ENCODE measurements around the gene BCL11A.
A peak's percentile ranks its signal among the peaks of the same experiment; 100 is the strongest.

BCL11A gene

GRCh38 chr2:60539140-60539539 lies 14.3 kb downstream of the BCL11A start:
- Histone ChIP-seq H3K4me2 (ENCODE audit: low read depth, low read length, poor library complexity, severe bottlenecking) (peak overlapping the region; percentile 29), H3K36me3 (ENCODE audit: low read length) (peaks cover 42% of the 10 kb centered on the region), H3K9ac (ENCODE audit: low read length) (no peak overlapping the region), H3K9me3 (ENCODE audit: insufficient read depth, low read length) (no peaks in the 10 kb centered on the region), H2AFZ (ENCODE audit: low read depth, low read length, severe bottlenecking) (no peak overlapping the region), H3K4me3 (ENCODE audit: insufficient read depth, low read length, poor library complexity, severe bottlenecking) (no peak overlapping the region), H3K79me2 (ENCODE audit: insufficient read depth, low read length) (peaks cover 100% of the 10 kb centered on the region), H3K27me3 (ENCODE audit: low read length) (no peaks in the 10 kb centered on the region), H3F3A (ENCODE audit: insufficient read depth) (peaks cover 73% of the 10 kb centered on the region), H3K27ac (ENCODE audit: low read depth, low read length) (peak overlapping the region; percentile 30; the same call in 1 of the 2 replicates), H4K20me1 (ENCODE audit: low read depth, low read length) (peaks cover 43% of the 10 kb centered on the region), H3K9me2 (replicated peaks; ENCODE audit: insufficient read depth, low read length) (no peaks in the 10 kb centered on the region)
- TF ChIP-seq, protein P1, sequence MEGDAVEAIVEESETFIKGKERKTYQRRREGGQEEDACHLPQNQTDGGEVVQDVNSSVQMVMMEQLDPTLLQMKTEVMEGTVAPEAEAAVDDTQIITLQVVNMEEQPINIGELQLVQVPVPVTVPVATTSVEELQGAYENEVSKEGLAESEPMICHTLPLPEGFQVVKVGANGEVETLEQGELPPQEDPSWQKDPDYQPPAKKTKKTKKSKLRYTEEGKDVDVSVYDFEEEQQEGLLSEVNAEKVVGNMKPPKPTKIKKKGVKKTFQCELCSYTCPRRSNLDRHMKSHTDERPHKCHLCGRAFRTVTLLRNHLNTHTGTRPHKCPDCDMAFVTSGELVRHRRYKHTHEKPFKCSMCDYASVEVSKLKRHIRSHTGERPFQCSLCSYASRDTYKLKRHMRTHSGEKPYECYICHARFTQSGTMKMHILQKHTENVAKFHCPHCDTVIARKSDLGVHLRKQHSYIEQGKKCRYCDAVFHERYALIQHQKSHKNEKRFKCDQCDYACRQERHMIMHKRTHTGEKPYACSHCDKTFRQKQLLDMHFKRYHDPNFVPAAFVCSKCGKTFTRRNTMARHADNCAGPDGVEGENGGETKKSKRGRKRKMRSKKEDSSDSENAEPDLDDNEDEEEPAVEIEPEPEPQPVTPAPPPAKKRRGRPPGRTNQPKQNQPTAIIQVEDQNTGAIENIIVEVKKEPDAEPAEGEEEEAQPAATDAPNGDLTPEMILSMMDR (IDR thresholded peaks at IDR 0.05; ENCODE audit: insufficient read depth, low read length, poor library complexity, severe bottlenecking): no peak
- TF ChIP-seq EZH2phosphoT487 (conservative IDR thresholded peaks at IDR 0.05; ENCODE audit: low read length): no peak

- H4K20me1 ChIP-seq (ENCODE audit: low read depth, low read length): peaks cover 47% of the 10 kb centered on the region
- H3K79me2 ChIP-seq (ENCODE audit: insufficient read depth, low read length): peaks cover 100% of the 10 kb centered on the region
- no peaks in the 10 kb centered on the region for H3K9me2 ChIP-seq (replicated peaks; ENCODE audit: insufficient read depth, low read length)
- no peak overlapping the region for H3K4me3 ChIP-seq (ENCODE audit: insufficient read depth, low read length, poor library complexity, severe bottlenecking)
- no peaks in the 10 kb centered on the region for H3K27me3 ChIP-seq (ENCODE audit: low read length)
- H2AFZ ChIP-seq (ENCODE audit: low read depth, low read length, severe bottlenecking): no peak overlapping the region
- H3K36me3 ChIP-seq (ENCODE audit: low read length): peaks cover 32% of the 10 kb centered on the region
- TF ChIP-seq, protein P1 (IDR thresholded peaks at IDR 0.05; ENCODE audit: insufficient read depth, low read length, poor library complexity, severe bottlenecking): no peak
- no peak for TF ChIP-seq EZH2phosphoT487 (conservative IDR thresholded peaks at IDR 0.05; ENCODE audit: low read length)
- H3K9ac ChIP-seq (ENCODE audit: low read length): no peak overlapping the region
- no peaks in the 10 kb centered on the region for H3K9me3 ChIP-seq (ENCODE audit: insufficient read depth, low read length)
- peak overlapping the region; percentile 84 for H3K4me2 ChIP-seq (ENCODE audit: low read depth, low read length, poor library complexity, severe bottlenecking)
- peak overlapping the region; percentile 1; the same call in 1 of the 2 replicates for H3K27ac ChIP-seq (ENCODE audit: low read depth, low read length)
- peaks cover 72% of the 10 kb centered on the region for H3F3A ChIP-seq (ENCODE audit: insufficient read depth)
Measured at GRCh38 chr2:60538101-60538500, 15.4 kb downstream of the BCL11A start.

- Histone ChIP-seq H3K4me2 (ENCODE audit: low read depth, low read length, poor library complexity, severe bottlenecking) (peak overlapping the region; percentile 84), H3K79me2 (ENCODE audit: insufficient read depth, low read length) (peaks cover 100% of the 10 kb centered on the region), H3F3A (ENCODE audit: insufficient read depth) (peaks cover 73% of the 10 kb centered on the region), H3K27me3 (ENCODE audit: low read length) (no peaks in the 10 kb centered on the region), H2AFZ (ENCODE audit: low read depth, low read length, severe bottlenecking) (no peak overlapping the region), H3K9ac (ENCODE audit: low read length) (no peak overlapping the region), H3K9me3 (ENCODE audit: insufficient read depth, low read length) (no peaks in the 10 kb centered on the region), H3K36me3 (ENCODE audit: low read length) (peaks cover 28% of the 10 kb centered on the region), H3K9me2 (replicated peaks; ENCODE audit: insufficient read depth, low read length) (no peaks in the 10 kb centered on the region), H3K4me3 (ENCODE audit: insufficient read depth, low read length, poor library complexity, severe bottlenecking) (no peak overlapping the region), H4K20me1 (ENCODE audit: low read depth, low read length) (peaks cover 46% of the 10 kb centered on the region), H3K27ac (ENCODE audit: low read depth, low read length) (peak overlapping the region; percentile 6; the same call in 1 of the 2 replicates)
- TF ChIP-seq, protein P1 (IDR thresholded peaks at IDR 0.05; ENCODE audit: insufficient read depth, low read length, poor library complexity, severe bottlenecking): no peak
- TF ChIP-seq EZH2phosphoT487 (conservative IDR thresholded peaks at IDR 0.05; ENCODE audit: low read length): no peak
Measured at GRCh38 chr2:60536746-60537145, 16.7 kb downstream of the BCL11A start.

Data from SU-DHL-6 (cell line).